ENCODE measurements around the gene PANK4. TPM values are rescaled to one million over a fixed set of nuclear protein-coding genes. Genes with fewer than 3 reads are reported as not detected.

Gene PANK4
- total RNA-seq, 8 experiments from 2014 or later, result 24.9 to 44.0 (median 37.3) TPM

- Histone ChIP-seq H3K27ac (peak overlapping the region in 1 of 2 donors; percentile 9), H3K4me1 (replicated peaks in 1 of 2) (peaks cover 33 to 41% of the 10 kb centered on the region in 2 donors), H3K4me3 (no peak overlapping the region)
- in situ Hi-C loops (cut with MboI; ENCODE audit: low pct_unique_long_range_greater_than_20kb in 2 of 9, low sequenced_read_pairs in 9 of 9, unreplicated experiment in 9 of 9), result no loop called here
- 80% methylated on average over 1 of the region's 42 CpGs; no CpG with 5 or more reads in 9 of the 10 experiments for WGBS, 10 experiments
- peak in 6 of 8 experiments; percentile 3 to 46 (median 34) for ATAC-seq (replicated peaks in 6 of 8)
Measured at GRCh38 chr1:2503554-2504224, 22.7 kb downstream of the PANK4 start.

- ATAC-seq (replicated peaks in 6 of 8), result peak in 1 of 8 experiments; percentile 0
- peaks cover 33 to 41% of the 10 kb centered on the region in 2 donors for H3K4me1 ChIP-seq (replicated peaks in 1 of 2)
- WGBS, 10 experiments, result 55 to 100% (median 82%) methylated on average over 2 to 16 of the region's 36 CpGs; no CpG with 5 or more reads in 4 of the 10 experiments
- in situ Hi-C loops (cut with MboI; ENCODE audit: low pct_unique_long_range_greater_than_20kb in 2 of 9, low sequenced_read_pairs in 9 of 9, unreplicated experiment in 9 of 9), result no loop called here
- no peak overlapping the region for H3K4me3 ChIP-seq
- peak overlapping the region in 1 of 2 donors; percentile 9 for H3K27ac ChIP-seq
Measured at GRCh38 chr1:2502661-2503553, 23.5 kb downstream of the PANK4 start.

- Histone ChIP-seq H3K4me3 (no peak overlapping the region), H3K4me1 (replicated peaks in 1 of 2) (peaks cover 33 to 41% of the 10 kb centered on the region in 2 donors), H3K27ac (no peak overlapping the region)
- in situ Hi-C loops (cut with MboI; ENCODE audit: low pct_unique_long_range_greater_than_20kb in 2 of 9, low sequenced_read_pairs in 9 of 9, unreplicated experiment in 9 of 9), result no loop called here
- WGBS, 10 experiments, result 89 to 100% methylated on average over 1 to 20 of the region's 34 CpGs; no CpG with 5 or more reads in 8 of the 10 experiments
- no peak for ATAC-seq (replicated peaks in 6 of 8)
Measured at GRCh38 chr1:2502210-2502609, 24.2 kb downstream of the PANK4 start.

GRCh38 chr1:2501820-2502119 lies 24.6 kb downstream of the PANK4 start:
- in situ Hi-C loops (cut with MboI; ENCODE audit: low pct_unique_long_range_greater_than_20kb in 2 of 9, low sequenced_read_pairs in 9 of 9, unreplicated experiment in 9 of 9), result no loop called here
- H3K27ac ChIP-seq, result no peak overlapping the region
- WGBS, 10 experiments, result no CpG with 5 or more reads among the region's 7 CpGs
- H3K4me1 ChIP-seq (replicated peaks in 1 of 2), result peaks cover 33 to 41% of the 10 kb centered on the region in 2 donors
- no peak overlapping the region for H3K4me3 ChIP-seq
- no peak for ATAC-seq (replicated peaks in 6 of 8)

GRCh38 chr1:2501041-2501819 lies 25.2 kb downstream of the PANK4 start:
- no peak for ATAC-seq (replicated peaks in 6 of 8)
- H3K27ac ChIP-seq, result no peak overlapping the region
- 40 to 96% (median 85%) methylated on average over 3 to 16 of the region's 28 CpGs; no CpG with 5 or more reads in 5 of the 10 experiments for WGBS, 10 experiments
- in situ Hi-C loops (cut with MboI; ENCODE audit: low pct_unique_long_range_greater_than_20kb in 2 of 9, low sequenced_read_pairs in 9 of 9, unreplicated experiment in 9 of 9), result no loop called here
- peaks cover 33 to 41% of the 10 kb centered on the region in 2 donors for H3K4me1 ChIP-seq (replicated peaks in 1 of 2)
- H3K4me3 ChIP-seq, result no peak overlapping the region

- WGBS, 10 experiments, result 64 to 100% (median 79%) methylated on average over 3 to 8 of the region's 19 CpGs; no CpG with 5 or more reads in 6 of the 10 experiments
- in situ Hi-C loops (cut with MboI; ENCODE audit: low pct_unique_long_range_greater_than_20kb in 2 of 9, low sequenced_read_pairs in 9 of 9, unreplicated experiment in 9 of 9), result no loop called here
Measured at GRCh38 chr1:2499986-2500596, 26.3 kb downstream of the PANK4 start.

GRCh38 chr1:2499260-2499659 lies 27.1 kb downstream of the PANK4 start:
- in situ Hi-C loops (cut with MboI; ENCODE audit: low pct_unique_long_range_greater_than_20kb in 2 of 9, low sequenced_read_pairs in 9 of 9, unreplicated experiment in 9 of 9), result no loop called here
- Histone ChIP-seq H3K27ac (no peak overlapping the region), H3K4me1 (replicated peaks in 1 of 2) (peaks cover 19 to 30% of the 10 kb centered on the region in 2 donors), H3K4me3 (no peak overlapping the region)
- 92% methylated on average over 2 of the region's 4 CpGs; no CpG with 5 or more reads in 9 of the 10 experiments for WGBS, 10 experiments
- ATAC-seq (replicated peaks in 6 of 8), result no peak

More at GRCh38 chr1:2499986-2500596, 26.3 kb downstream of the PANK4 start:
- H3K27ac ChIP-seq, result no peak overlapping the region
- ATAC-seq (replicated peaks in 6 of 8), result peak in 3 of 8 experiments; percentile 1 to 7 (median 3)
- peaks cover 26 to 37% of the 10 kb centered on the region in 2 donors for H3K4me1 ChIP-seq (replicated peaks in 1 of 2)
- H3K4me3 ChIP-seq, result no peak overlapping the region

GRCh38 chr1:2498648-2499047 lies 27.7 kb downstream of the PANK4 start:
- 78 to 100% (median 86%) methylated on average over 1 to 4 of the region's 19 CpGs; no CpG with 5 or more reads in 6 of the 10 experiments for WGBS, 10 experiments
- no peak for ATAC-seq (replicated peaks in 6 of 8)
- in situ Hi-C loops (cut with MboI; ENCODE audit: low pct_unique_long_range_greater_than_20kb in 2 of 9, low sequenced_read_pairs in 9 of 9, unreplicated experiment in 9 of 9), result no loop called here
- Histone ChIP-seq H3K4me3 (no peak overlapping the region), H3K4me1 (replicated peaks in 1 of 2) (peaks cover 19 to 30% of the 10 kb centered on the region in 2 donors), H3K27ac (no peak overlapping the region)

GRCh38 chr1:2497891-2498290 lies 28.5 kb downstream of the PANK4 start:
- Histone ChIP-seq H3K27ac (no peak overlapping the region), H3K4me3 (no peak overlapping the region), H3K4me1 (replicated peaks in 1 of 2) (peaks cover 20 to 28% of the 10 kb centered on the region in 2 donors)
- in situ Hi-C loops (cut with MboI; ENCODE audit: low pct_unique_long_range_greater_than_20kb in 2 of 9, low sequenced_read_pairs in 9 of 9, unreplicated experiment in 9 of 9), result no loop called here
- 0 to 60% (median 45%) methylated on average over 1 to 2 of the region's 4 CpGs; no CpG with 5 or more reads in 6 of the 10 experiments for WGBS, 10 experiments
- ATAC-seq (replicated peaks in 6 of 8), result no peak

GRCh38 chr1:2496746-2497145 lies 29.6 kb downstream of the PANK4 start:
- ATAC-seq (replicated peaks in 6 of 8), result no peak
- no peak overlapping the region for H3K27ac ChIP-seq
- in situ Hi-C loops (cut with MboI; ENCODE audit: low pct_unique_long_range_greater_than_20kb in 2 of 9, low sequenced_read_pairs in 9 of 9, unreplicated experiment in 9 of 9), result no loop called here
- no peak overlapping the region for H3K4me3 ChIP-seq
- peaks cover 26 to 29% of the 10 kb centered on the region in 2 donors for H3K4me1 ChIP-seq (replicated peaks in 1 of 2)
- 63 to 94% (median 90%) methylated on average over 2 to 7 of the region's 26 CpGs; no CpG with 5 or more reads in 7 of the 10 experiments for WGBS, 10 experiments

GRCh38 chr1:2496087-2496622 lies 30.2 kb downstream of the PANK4 start:
- Histone ChIP-seq H3K4me1 (replicated peaks in 1 of 2) (peaks cover 26 to 33% of the 10 kb centered on the region in 2 donors), H3K4me3 (no peak overlapping the region), H3K27ac (no peak overlapping the region)
- no peak for ATAC-seq (replicated peaks in 6 of 8)
- in situ Hi-C loops (cut with MboI; ENCODE audit: low pct_unique_long_range_greater_than_20kb in 2 of 9, low sequenced_read_pairs in 9 of 9, unreplicated experiment in 9 of 9), result no loop called here
- WGBS, 10 experiments, result 90 to 93% methylated on average over 2 to 9 of the region's 28 CpGs; no CpG with 5 or more reads in 8 of the 10 experiments

- Histone ChIP-seq H3K4me1 (replicated peaks in 1 of 2) (peaks cover 25 to 33% of the 10 kb centered on the region in 2 donors), H3K27ac (no peak overlapping the region), H3K4me3 (no peak overlapping the region)
- 80% methylated on average over 1 of the region's 12 CpGs; no CpG with 5 or more reads in 8 of the 10 experiments for WGBS, 10 experiments
- ATAC-seq (replicated peaks in 6 of 8), result no peak
- in situ Hi-C loops (cut with MboI; ENCODE audit: low pct_unique_long_range_greater_than_20kb in 2 of 9, low sequenced_read_pairs in 9 of 9, unreplicated experiment in 9 of 9), result no loop called here
Measured at GRCh38 chr1:2495546-2495945, 30.9 kb downstream of the PANK4 start.
